ENCODE results near the gene EML6. TPM values are rescaled to one million over a fixed set of nuclear protein-coding genes. Genes with fewer than 3 reads are reported as not detected.
A peak's percentile ranks its signal among the peaks of the same experiment; 100 is the strongest.

Gene EML6
- total RNA-seq, 3 donors from 2014 or later (not counting 1 experiment from before 2014, with no cell fraction given): 1.7 to 3.2 (median 2.4) TPM

DNA sequence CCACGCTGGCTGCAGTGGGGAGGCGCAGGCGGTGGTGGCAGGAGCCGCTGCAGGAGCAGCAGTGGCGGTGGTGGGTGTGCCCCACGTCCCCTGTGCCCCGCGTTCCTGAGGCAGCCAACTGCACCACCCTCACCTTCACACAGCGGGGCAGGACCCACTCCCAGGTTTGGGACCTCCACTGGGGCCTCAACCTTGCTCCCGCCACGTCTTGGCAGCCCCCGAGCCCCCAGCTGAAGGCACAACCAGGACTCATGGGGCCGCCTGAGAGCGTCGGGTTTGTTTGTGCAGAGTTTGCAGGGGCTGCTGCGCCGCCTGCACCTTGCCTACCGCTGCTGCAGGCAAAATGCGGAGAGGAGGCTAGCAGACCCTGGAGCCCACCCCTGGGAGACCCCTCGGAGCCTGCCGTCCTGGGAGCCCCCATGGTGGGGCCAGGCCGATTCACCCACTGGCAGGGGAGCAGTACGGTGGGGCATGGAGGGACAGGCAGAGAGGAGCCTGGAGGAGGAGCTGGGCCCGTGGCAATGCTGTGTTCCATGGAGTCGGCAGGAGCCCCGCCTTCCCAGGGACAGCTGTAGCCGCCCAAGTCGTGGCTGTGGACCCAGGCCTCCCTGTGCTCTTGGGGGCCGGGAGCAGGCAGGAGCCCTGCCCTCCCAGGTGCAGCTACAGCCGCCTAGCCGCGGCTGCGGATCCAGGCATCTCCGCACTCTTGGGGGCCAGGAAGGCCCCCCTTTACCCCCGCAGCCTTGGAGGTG lies 14.7 kb upstream of the EML6 start:
- Histone ChIP-seq H3K4me3 (ENCODE audit: low read length) (peak overlapping the region; percentile 16), H3K36me3 (ENCODE audit: control insufficient read depth, insufficient read depth, low read length) (no peaks in the 10 kb centered on the region), H3K9me3 (ENCODE audit: control insufficient read depth, insufficient read depth, low read length) (no peaks in the 10 kb centered on the region), H3K4me1 (ENCODE audit: control insufficient read depth, insufficient read depth, low read length) (peaks cover 13% of the 10 kb centered on the region), H3K27ac (ENCODE audit: low read length) (no peak overlapping the region), H3K27me3 (ENCODE audit: control insufficient read depth, insufficient read depth, low read length) (peaks cover 24% of the 10 kb centered on the region)
- WGBS (ENCODE audit: insufficient coverage): 15% methylated on average over 35 of the region's 35 CpGs
- DNase-seq (peak in 1 of 2 donors; percentile 23), ATAC-seq (peak; percentile 15 to 42 (median 33))
- intact Hi-C loops (cut with micrococcal nuclease): no loop called here
- Mint-ChIP-seq H3K4me1 (peaks cover 0 to 5% of the 10 kb centered on the region in 2 donors), H3K27ac (no peak overlapping the region), H3K9me3 (no peaks in the 10 kb centered on the region), H3K4me3 (no peak overlapping the region), H3K36me3 (no peaks in the 10 kb centered on the region), H3K27me3 (ENCODE audit: low read depth in 2 of 2) (peaks cover 27 to 32% of the 10 kb centered on the region in 2 donors)
- TF ChIP-seq, protein P1, sequence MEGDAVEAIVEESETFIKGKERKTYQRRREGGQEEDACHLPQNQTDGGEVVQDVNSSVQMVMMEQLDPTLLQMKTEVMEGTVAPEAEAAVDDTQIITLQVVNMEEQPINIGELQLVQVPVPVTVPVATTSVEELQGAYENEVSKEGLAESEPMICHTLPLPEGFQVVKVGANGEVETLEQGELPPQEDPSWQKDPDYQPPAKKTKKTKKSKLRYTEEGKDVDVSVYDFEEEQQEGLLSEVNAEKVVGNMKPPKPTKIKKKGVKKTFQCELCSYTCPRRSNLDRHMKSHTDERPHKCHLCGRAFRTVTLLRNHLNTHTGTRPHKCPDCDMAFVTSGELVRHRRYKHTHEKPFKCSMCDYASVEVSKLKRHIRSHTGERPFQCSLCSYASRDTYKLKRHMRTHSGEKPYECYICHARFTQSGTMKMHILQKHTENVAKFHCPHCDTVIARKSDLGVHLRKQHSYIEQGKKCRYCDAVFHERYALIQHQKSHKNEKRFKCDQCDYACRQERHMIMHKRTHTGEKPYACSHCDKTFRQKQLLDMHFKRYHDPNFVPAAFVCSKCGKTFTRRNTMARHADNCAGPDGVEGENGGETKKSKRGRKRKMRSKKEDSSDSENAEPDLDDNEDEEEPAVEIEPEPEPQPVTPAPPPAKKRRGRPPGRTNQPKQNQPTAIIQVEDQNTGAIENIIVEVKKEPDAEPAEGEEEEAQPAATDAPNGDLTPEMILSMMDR (IDR thresholded peaks at IDR 0.05): no peak

DNA sequence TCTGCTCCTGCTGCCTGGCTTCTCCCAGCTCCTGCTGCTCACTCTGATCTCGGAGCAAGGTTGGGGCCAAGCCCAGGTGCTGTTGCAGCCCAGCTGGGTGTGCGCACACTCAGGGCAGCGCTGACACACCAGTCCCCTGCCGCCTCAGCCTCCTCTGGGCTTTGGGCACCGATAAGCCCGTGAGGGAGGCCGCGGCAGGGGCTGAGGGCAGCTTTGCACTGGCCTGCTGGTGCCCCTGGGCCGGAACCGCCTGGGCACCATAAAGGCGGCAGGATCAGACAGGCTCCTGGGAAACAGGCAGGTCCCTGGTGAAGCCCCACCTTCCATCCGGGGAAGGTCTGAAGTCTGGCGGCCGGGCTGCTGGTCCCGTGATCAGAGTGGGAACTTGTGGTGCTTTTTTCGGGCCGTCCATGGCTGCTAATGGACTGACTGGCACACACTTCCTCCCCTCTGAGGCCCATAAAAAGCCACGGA lies 14.1 kb upstream of the EML6 start:
- Mint-ChIP-seq H3K4me3 (no peak overlapping the region), H3K27me3 (ENCODE audit: low read depth in 2 of 2) (peaks cover 29 to 32% of the 10 kb centered on the region in 2 donors), H3K27ac (no peak overlapping the region), H3K9me3 (no peaks in the 10 kb centered on the region), H3K36me3 (no peaks in the 10 kb centered on the region), H3K4me1 (peaks cover 0 to 5% of the 10 kb centered on the region in 2 donors)
- Histone ChIP-seq H3K36me3 (ENCODE audit: control insufficient read depth, insufficient read depth, low read length) (no peaks in the 10 kb centered on the region), H3K4me3 (ENCODE audit: low read length) (peak overlapping the region; percentile 16), H3K27me3 (ENCODE audit: control insufficient read depth, insufficient read depth, low read length) (peaks cover 24% of the 10 kb centered on the region), H3K4me1 (ENCODE audit: control insufficient read depth, insufficient read depth, low read length) (peaks cover 13% of the 10 kb centered on the region), H3K27ac (ENCODE audit: low read length) (no peak overlapping the region), H3K9me3 (ENCODE audit: control insufficient read depth, insufficient read depth, low read length) (no peaks in the 10 kb centered on the region)
- TF ChIP-seq, protein P1 (IDR thresholded peaks at IDR 0.05): no peak
- ATAC-seq (peak in 2 of 3 donors; percentile 18 to 46), DNase-seq (peak in 1 of 2 donors; percentile 19)
- WGBS (ENCODE audit: insufficient coverage): 18% methylated on average over 18 of the region's 18 CpGs
- intact Hi-C loops (cut with micrococcal nuclease): no loop called here

DNA sequence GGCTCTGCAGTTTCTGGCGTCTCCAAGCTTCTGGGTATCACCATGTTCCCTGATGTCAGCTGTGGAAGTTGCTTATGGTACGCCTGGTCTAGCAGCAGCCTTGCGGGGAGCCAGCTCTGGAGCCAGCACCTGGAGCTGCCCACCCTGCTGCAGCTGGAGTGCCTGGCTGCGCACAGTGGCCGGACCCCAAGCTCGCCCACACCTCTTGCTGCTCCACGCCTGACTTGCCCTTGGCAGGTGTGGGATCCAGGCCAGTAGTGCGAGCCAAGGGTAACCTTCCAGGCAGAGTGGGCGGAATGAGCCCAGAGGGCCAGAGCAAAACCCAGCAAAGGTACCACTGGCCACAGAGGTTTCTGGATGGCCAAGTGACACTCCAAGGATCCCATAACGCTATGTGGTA lies 13.2 kb upstream of the EML6 start:
- TF ChIP-seq, protein P1 (IDR thresholded peaks at IDR 0.05): no peak
- H3K4me1 Mint-ChIP-seq: peaks cover 0 to 5% of the 10 kb centered on the region in 2 donors
- H3K36me3 Mint-ChIP-seq: no peaks in the 10 kb centered on the region
- H3K27me3 Mint-ChIP-seq (ENCODE audit: low read depth in 2 of 2): peaks cover 29 to 40% of the 10 kb centered on the region in 2 donors
- ATAC-seq: no peak
- H3K36me3 ChIP-seq (ENCODE audit: control insufficient read depth, insufficient read depth, low read length): no peaks in the 10 kb centered on the region
- no peak overlapping the region for H3K4me3 Mint-ChIP-seq
- intact Hi-C loops (cut with micrococcal nuclease): no loop called here
- no peak for DNase-seq
- H3K27ac Mint-ChIP-seq: no peak overlapping the region
- H3K27ac ChIP-seq (ENCODE audit: low read length): no peak overlapping the region
- H3K4me1 ChIP-seq (ENCODE audit: control insufficient read depth, insufficient read depth, low read length): peaks cover 13% of the 10 kb centered on the region
- WGBS (ENCODE audit: insufficient coverage): 91% methylated on average over 10 of the region's 10 CpGs
- no peaks in the 10 kb centered on the region for H3K9me3 ChIP-seq (ENCODE audit: control insufficient read depth, insufficient read depth, low read length)
- peaks cover 24% of the 10 kb centered on the region for H3K27me3 ChIP-seq (ENCODE audit: control insufficient read depth, insufficient read depth, low read length)
- H3K4me3 ChIP-seq (ENCODE audit: low read length): no peak overlapping the region
- H3K9me3 Mint-ChIP-seq: no peaks in the 10 kb centered on the region
